ENCODE measurements around the gene UCP2. TPM values are rescaled to one million over a fixed set of nuclear protein-coding genes. Genes with fewer than 3 reads are reported as not detected.

UCP2 gene
- total RNA-seq, 2 experiments from 2014 or later: 467 to 468 TPM

DNA sequence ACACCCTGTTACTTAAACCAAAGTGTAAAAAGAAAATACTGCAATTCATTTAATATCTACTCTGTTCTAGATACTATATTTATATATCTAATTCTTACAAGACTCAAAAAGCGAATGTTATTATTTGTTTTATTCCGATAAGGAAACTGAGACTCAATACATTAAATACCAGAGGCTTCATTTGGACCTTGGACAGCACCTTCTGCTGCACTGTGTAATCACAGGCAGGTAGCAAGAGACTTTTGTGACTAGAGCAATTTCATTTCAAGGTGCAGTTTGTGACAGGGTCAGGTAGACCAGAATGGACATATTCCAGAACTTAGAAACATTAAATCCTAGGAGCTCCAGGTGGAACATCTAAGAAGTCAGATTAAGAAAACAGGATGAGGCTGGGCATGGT, 53.3 kb downstream of the UCP2 start:
- H3K36me3 Mint-ChIP-seq (ENCODE audit: low read depth): peaks cover 85% of the 10 kb centered on the region

More for the DNA sequence above, 53.3 kb downstream of the UCP2 start:
- Mint-ChIP-seq H3K27me3 (no peaks in the 10 kb centered on the region), H3K27ac (no peak overlapping the region), H3K4me1 (ENCODE audit: low read depth) (no peaks in the 10 kb centered on the region), H3K4me3 (no peak overlapping the region), H3K9me3 (no peaks in the 10 kb centered on the region)
- intact Hi-C loops (cut with DNase I, micrococcal nuclease): no loop called here
- no peak for DNase-seq
- Histone ChIP-seq H3K4me1 (ENCODE audit: insufficient read depth, low read length) (no peaks in the 10 kb centered on the region), H3K9me3 (ENCODE audit: control insufficient read depth in 1 of 2, insufficient read depth in 1 of 2, low read length in 2 of 2) (no peaks in the 10 kb centered on the region), H3K4me3 (ENCODE audit: low read length) (no peak overlapping the region), H3K27ac (ENCODE audit: low read depth in 1 of 2, low read length in 2 of 2) (no peak overlapping the region), H3K27me3 (ENCODE audit: control insufficient read depth in 1 of 2, insufficient read depth in 2 of 2, low read length in 2 of 2) (no peaks in the 10 kb centered on the region), H3K36me3 (ENCODE audit: insufficient read depth, low read length) (peaks cover 57% of the 10 kb centered on the region)
- CTCF ChIA-PET: no interaction called here
- POLR2A ChIA-PET: no interaction called here
- TF ChIP-seq, protein P1, sequence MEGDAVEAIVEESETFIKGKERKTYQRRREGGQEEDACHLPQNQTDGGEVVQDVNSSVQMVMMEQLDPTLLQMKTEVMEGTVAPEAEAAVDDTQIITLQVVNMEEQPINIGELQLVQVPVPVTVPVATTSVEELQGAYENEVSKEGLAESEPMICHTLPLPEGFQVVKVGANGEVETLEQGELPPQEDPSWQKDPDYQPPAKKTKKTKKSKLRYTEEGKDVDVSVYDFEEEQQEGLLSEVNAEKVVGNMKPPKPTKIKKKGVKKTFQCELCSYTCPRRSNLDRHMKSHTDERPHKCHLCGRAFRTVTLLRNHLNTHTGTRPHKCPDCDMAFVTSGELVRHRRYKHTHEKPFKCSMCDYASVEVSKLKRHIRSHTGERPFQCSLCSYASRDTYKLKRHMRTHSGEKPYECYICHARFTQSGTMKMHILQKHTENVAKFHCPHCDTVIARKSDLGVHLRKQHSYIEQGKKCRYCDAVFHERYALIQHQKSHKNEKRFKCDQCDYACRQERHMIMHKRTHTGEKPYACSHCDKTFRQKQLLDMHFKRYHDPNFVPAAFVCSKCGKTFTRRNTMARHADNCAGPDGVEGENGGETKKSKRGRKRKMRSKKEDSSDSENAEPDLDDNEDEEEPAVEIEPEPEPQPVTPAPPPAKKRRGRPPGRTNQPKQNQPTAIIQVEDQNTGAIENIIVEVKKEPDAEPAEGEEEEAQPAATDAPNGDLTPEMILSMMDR (IDR thresholded peaks at IDR 0.05): no peak
- ATAC-seq (ENCODE audit: poor library complexity): no peak

Other genes with a start within 250 kb of the UCP2 start
- 10 to 100 TPM; 42.6 to 49.3 TPM for gene RAB6A, start 221.8 kb downstream of the UCP2 start, total RNA-seq
- 10 to 100 TPM in 1 of 2 experiments, 1 to 10 TPM in 1; 9.5 to 10.1 TPM for gene MRPL48, start 195.0 kb downstream of the UCP2 start, total RNA-seq
- gene COA4, start 106.0 kb downstream of the UCP2 start, total RNA-seq: 10 to 100 TPM; 20.7 to 23.9 TPM
- 1 to 10 TPM; 6.2 to 7.6 TPM for gene PAAF1, start 105.8 kb downstream of the UCP2 start, total RNA-seq
- not detected for gene DNAJB13, start 31.8 kb downstream of the UCP2 start, total RNA-seq
- 1 to 10 TPM; 3.0 to 3.7 TPM for gene UCP3, start 26.2 kb upstream of the UCP2 start, total RNA-seq
- gene C2CD3, start 188.2 kb upstream of the UCP2 start, total RNA-seq: 10 to 100 TPM; 31.9 to 35.1 TPM
- gene PPME1, start 188.4 kb upstream of the UCP2 start, total RNA-seq: 10 to 100 TPM; 13.7 to 16.3 TPM

Data from CD4-positive, alpha-beta T cell (primary cell).